Activated naive CD4-positive, alpha-beta T cell treated with anti-CD3 and anti-CD28 coated beads for 36 hours (primary cell): Measurements from ENCODE around the gene PRMT7. TPM values are rescaled to one million over a fixed set of nuclear protein-coding genes. Genes with fewer than 3 reads are reported as not detected.
A peak's percentile ranks its signal among the peaks of the same experiment; 100 is the strongest.

Source experiments
- CTCF ChIA-PET: fragments of 350-600 bp; sonication (Branson Sonifier 250); formaldehyde crosslinking; loops from one replicate; lab custom pipeline; 2021; ENCODE audit warnings: antibody characterized with exemption; lab: Charles Lee
- DNase-seq: peaks from one replicate; pipeline ENCODE4 v3.0.0-alpha.2; 2020
- H3K27ac Mint-ChIP-seq: one replicate; pipeline ENCODE4 v1.8.0; 2021; ENCODE audit warnings: mild to moderate bottlenecking, mixed read lengths
- H3K27me3 Mint-ChIP-seq: one replicate; pipeline ENCODE4 v1.8.0; 2021; ENCODE audit warnings: low read depth, mixed read lengths
- H3K36me3 Mint-ChIP-seq: one replicate; pipeline ENCODE4 v1.8.0; 2021; ENCODE audit warnings: low read depth, mixed read lengths
- H3K4me1 Mint-ChIP-seq: one replicate; pipeline ENCODE4 v1.8.0; 2021; ENCODE audit warnings: low read depth, mixed read lengths
- H3K4me3 Mint-ChIP-seq: one replicate; pipeline ENCODE4 v1.8.0; 2021; ENCODE audit warnings: mild to moderate bottlenecking, moderate library complexity, mixed read lengths
- H3K9me3 Mint-ChIP-seq: one replicate; pipeline ENCODE4 v1.8.0; 2021; ENCODE audit warnings: mixed read lengths
- intact Hi-C: fragments of 100-400 bp; cut with micrococcal nuclease; formaldehyde crosslinking; loops from one replicate; pipeline ENCODE4 v1.15.1; 2023
- total RNA-seq, 2 experiments: library from RNA; stranded (reverse); gene quantifications; one replicate each; pipeline ENCODE4 v1.2.3, GENCODE V29; 2021

The PRMT7 gene
- total RNA-seq, 2 experiments from 2014 or later: 51.6 to 52.4 TPM

- no peaks in the 10 kb centered on the region for H3K9me3 Mint-ChIP-seq
- H3K4me1 Mint-ChIP-seq: peaks cover 61% of the 10 kb centered on the region
- H3K27ac Mint-ChIP-seq: peak overlapping the region; percentile 92
- no peak for DNase-seq
- CTCF ChIA-PET: interaction anchor here (1.1 to 10.6 kb wide), 3 partner anchors 19 to 31 kb away, joined by 3 to 181 read pairs (median 6); partner anchors contain the start of gene SLC7A6
- peaks cover 56% of the 10 kb centered on the region for H3K36me3 Mint-ChIP-seq
- no peak overlapping the region for H3K4me3 Mint-ChIP-seq
- no peaks in the 10 kb centered on the region for H3K27me3 Mint-ChIP-seq
- intact Hi-C loops: no loop called here
These were observed 18.4 kb upstream of the PRMT7 start for GRCh38 chr16:68292425-68292824.

DNA sequence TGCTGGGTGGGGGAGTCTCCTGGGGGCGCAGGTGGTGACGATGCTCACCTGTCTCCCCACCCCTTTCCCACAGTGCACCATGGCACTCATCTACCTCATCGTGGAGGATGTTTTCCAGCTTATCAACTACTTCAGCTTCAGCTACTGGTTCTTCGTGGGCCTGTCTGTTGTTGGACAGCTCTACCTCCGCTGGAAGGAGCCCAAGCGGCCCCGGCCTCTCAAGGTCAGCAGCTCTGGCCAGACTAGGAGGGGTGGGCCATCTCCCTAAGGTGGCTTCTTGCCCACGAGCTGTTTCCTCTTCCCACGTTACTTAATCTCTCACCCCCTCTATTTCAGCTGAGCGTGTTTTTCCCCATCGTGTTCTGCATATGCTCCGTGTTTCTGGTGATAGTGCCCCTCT lies 14.5 kb upstream of the PRMT7 start:
- Mint-ChIP-seq H3K4me3 (no peak overlapping the region), H3K27ac (peak overlapping the region; percentile 74), H3K4me1 (peaks cover 34% of the 10 kb centered on the region)

DNA sequence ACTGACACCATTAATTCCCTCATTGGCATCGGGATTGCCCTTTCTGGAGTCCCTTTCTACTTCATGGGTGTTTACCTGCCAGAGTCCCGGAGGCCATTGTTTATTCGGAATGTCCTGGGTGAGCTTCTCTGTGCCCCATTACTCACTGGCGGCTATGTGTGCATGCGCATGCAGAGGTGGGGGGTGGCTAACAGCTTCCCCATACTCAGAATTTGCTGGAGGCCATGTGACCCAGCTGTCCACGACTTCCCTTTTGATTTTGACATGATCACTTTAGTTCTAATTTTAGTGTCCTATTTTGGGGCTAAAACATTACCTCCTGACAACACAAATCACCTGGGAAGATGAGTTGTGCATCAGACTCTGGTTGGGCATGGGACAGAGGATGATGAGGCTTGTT lies 14.1 kb upstream of the PRMT7 start:
- CTCF ChIA-PET: interaction anchor here (1.3 to 8.3 kb wide), 4 partner anchors 12 to 35 kb away, joined by 3 to 74 read pairs (median 5); partner anchors contain the start of genes PRMT7, SLC7A6 and SLC7A6OS
- H3K27ac Mint-ChIP-seq: peak overlapping the region; percentile 74
- peaks cover 61% of the 10 kb centered on the region for H3K36me3 Mint-ChIP-seq
- H3K9me3 Mint-ChIP-seq: no peaks in the 10 kb centered on the region
- H3K4me3 Mint-ChIP-seq: no peak overlapping the region
- no peaks in the 10 kb centered on the region for H3K27me3 Mint-ChIP-seq
- intact Hi-C loops: no loop called here
- H3K4me1 Mint-ChIP-seq: peaks cover 32% of the 10 kb centered on the region
- no peak for DNase-seq

More for the DNA sequence above, 14.5 kb upstream of the PRMT7 start:
- H3K36me3 Mint-ChIP-seq: peaks cover 62% of the 10 kb centered on the region
- H3K27me3 Mint-ChIP-seq: no peaks in the 10 kb centered on the region
- CTCF ChIA-PET: interaction anchor here (1.3 to 8.3 kb wide), 4 partner anchors 11 to 34 kb away, joined by 3 to 74 read pairs (median 5); partner anchors contain the start of genes PRMT7, SLC7A6 and SLC7A6OS
- intact Hi-C loops: no loop called here
- H3K9me3 Mint-ChIP-seq: no peaks in the 10 kb centered on the region
- DNase-seq: no peak

GRCh38 chr16:68297908-68298307 lies 12.9 kb upstream of the PRMT7 start:
- H3K27me3 Mint-ChIP-seq: no peaks in the 10 kb centered on the region
- no peak for DNase-seq
- peaks cover 61% of the 10 kb centered on the region for H3K36me3 Mint-ChIP-seq
- H3K9me3 Mint-ChIP-seq: no peaks in the 10 kb centered on the region
- no peak overlapping the region for H3K4me3 Mint-ChIP-seq
- peaks cover 25% of the 10 kb centered on the region for H3K4me1 Mint-ChIP-seq
- H3K27ac Mint-ChIP-seq: peak overlapping the region; percentile 51
- CTCF ChIA-PET: interaction anchor here (1.5 to 8.3 kb wide), 4 partner anchors 8 to 36 kb away, joined by 4 to 74 read pairs (median 6); partner anchors contain the start of gene SLC7A6
- intact Hi-C loops: no loop called here

DNA sequence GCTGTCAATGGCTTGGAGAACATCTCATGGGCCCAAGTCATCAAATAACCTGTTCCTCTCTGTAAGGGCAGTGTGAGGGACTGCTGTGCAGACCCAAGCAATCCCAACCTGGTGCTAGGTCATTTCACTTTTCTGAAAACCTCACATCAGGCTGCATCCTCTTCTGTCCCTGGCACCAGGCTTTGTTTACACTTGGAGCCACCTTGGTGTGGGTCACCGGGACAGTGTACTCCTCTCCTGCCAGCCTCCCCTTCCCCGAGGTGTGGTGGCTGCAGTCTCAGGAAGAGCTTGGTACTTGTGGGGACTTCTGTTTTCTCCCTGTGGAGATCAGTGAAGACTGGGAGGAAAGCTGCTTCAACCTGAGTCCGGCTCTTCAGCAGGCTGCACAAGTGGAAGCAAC lies 12.5 kb upstream of the PRMT7 start:
- no peaks in the 10 kb centered on the region for H3K27me3 Mint-ChIP-seq
- peak overlapping the region; percentile 65 for H3K27ac Mint-ChIP-seq
- peaks cover 61% of the 10 kb centered on the region for H3K36me3 Mint-ChIP-seq
- H3K9me3 Mint-ChIP-seq: no peaks in the 10 kb centered on the region
- DNase-seq: no peak
- peaks cover 23% of the 10 kb centered on the region for H3K4me1 Mint-ChIP-seq
- intact Hi-C loops: no loop called here
- no peak overlapping the region for H3K4me3 Mint-ChIP-seq
- CTCF ChIA-PET: interaction anchor here (1.0 to 8.3 kb wide), 4 partner anchors 9 to 36 kb away, joined by 4 to 74 read pairs (median 6); partner anchors contain the start of genes PRMT7, SLC7A6 and SLC7A6OS

DNA sequence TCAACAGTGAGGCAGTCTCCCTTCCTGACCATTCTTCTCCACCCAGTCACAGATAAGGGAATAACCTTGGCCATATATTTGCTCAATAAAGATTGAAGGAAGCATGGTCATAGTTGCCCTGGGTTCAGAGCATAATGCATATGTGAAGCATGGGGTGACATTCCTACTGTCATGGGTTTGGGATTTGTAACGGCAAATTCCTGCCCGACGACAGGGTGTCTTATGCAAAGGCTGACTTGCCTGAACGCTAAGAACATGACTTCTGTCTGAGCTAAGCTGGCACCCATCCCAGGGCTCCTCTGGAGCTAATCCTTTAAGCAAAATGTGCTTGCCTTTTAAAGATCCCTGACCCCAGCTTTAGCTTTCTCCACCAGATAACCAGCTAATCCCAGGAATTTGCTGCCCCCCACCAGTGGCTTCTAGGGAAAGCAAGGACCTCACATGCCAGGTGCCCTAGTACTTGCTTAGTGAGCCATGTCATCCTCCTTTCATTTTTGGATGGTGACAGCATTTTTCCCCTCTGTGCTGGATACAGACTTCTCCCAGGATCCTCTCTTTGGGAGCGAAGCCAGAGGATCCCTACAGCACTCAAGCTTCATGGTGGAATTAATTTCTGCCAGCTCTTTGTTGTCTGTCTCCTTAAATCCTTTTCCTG lies 11.8 kb upstream of the PRMT7 start:
- H3K36me3 Mint-ChIP-seq: peaks cover 64% of the 10 kb centered on the region
- intact Hi-C loops: no loop called here
- H3K27me3 Mint-ChIP-seq: no peaks in the 10 kb centered on the region
- H3K27ac Mint-ChIP-seq: peak overlapping the region; percentile 65
- no peak overlapping the region for H3K4me3 Mint-ChIP-seq
- CTCF ChIA-PET: interaction anchor here (0.8 to 8.3 kb wide), 6 partner anchors 10 to 69 kb away, joined by 3 to 74 read pairs (median 4); partner anchors contain the start of genes PRMT7, SLC7A6 and SLC7A6OS
- DNase-seq: no peak
- peaks cover 21% of the 10 kb centered on the region for H3K4me1 Mint-ChIP-seq
- H3K9me3 Mint-ChIP-seq: no peaks in the 10 kb centered on the region

DNA sequence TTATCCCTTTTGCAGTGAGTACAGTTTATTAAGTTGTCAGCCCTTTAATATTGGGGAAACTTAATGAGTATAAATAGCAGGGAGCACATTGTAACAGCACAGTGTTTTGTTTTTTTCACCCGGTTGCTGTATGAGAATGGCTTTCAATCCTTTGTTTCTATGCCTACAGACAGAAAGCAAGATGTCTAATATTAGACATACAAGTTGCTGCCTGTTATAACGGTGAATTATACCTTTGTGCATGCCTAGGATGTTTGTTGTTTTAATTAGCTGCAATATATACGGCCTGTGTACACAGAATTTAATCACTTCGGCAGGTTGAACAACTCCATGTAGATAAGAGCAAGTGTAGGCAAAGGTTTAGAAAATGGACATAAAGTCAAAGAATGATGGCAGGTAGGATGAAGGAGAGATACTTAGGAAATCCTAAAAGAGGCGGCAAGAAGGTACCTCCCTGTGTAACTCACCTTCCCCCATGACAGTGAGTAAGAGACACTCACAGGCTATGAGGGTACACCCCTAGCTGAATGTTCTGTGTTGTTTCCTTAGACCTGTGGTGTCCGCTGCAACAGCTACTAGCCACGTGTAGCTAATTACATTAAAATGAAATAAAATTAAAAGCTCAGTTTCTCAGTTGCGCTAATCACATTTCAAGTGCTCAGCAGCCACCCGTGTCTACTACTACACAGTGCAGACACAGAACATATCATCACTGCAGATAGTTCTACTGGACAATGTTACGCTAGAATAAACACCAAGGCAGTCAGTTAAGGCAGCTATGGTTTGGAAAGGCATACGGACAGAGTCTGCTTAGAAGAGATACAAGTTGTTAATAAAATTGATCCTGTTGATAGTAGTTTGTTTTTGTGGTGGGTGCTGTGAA lies 11.0 kb upstream of the PRMT7 start:
- H3K36me3 Mint-ChIP-seq: peaks cover 60% of the 10 kb centered on the region

DNA sequence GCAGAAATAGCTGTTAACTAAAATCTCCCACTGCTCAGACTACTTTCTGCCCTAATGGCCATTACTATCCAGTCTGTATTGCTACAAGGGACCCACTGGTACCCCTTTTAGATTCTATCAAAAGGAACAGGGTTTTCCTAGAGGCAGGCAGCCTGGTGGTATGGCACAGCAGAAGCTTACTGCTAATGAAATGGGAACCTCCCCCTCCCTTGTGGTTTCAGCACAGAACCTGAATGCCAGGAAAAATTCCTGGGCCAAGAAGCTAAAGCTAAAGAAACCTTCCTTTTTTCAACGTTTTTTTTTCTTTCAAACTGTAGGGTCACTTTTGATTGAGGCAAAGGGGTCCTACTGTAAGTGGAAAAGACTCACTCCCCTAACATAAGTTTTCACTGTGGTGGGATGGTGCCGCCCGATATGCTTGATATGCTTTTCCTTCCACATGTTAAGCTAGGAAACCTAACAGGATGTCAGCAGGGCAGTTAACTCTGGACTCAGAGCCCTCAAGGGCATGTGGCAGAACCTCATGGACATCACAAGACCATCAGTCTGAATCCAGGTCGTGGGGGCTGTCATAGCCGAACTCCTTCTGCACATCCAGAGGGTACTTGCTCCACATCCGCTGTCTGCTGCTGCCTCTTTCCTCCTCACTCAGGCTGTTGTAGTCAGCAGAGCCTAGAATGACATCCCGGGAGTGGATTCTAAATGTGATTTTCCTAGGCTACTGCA lies 9.9 kb upstream of the PRMT7 start:
- CTCF ChIA-PET: interaction anchor here (1.0 to 8.3 kb wide), 4 partner anchors 10 to 39 kb away, joined by 3 to 74 read pairs (median 5); partner anchors contain the start of genes PRMT7, SLC7A6 and SLC7A6OS
- H3K27ac Mint-ChIP-seq: peak overlapping the region; percentile 32
- no peak for DNase-seq
- peaks cover 22% of the 10 kb centered on the region for H3K4me1 Mint-ChIP-seq
- no peaks in the 10 kb centered on the region for H3K27me3 Mint-ChIP-seq
- peaks cover 60% of the 10 kb centered on the region for H3K36me3 Mint-ChIP-seq
- no peaks in the 10 kb centered on the region for H3K9me3 Mint-ChIP-seq
- intact Hi-C loops: no loop called here
- no peak overlapping the region for H3K4me3 Mint-ChIP-seq

More for the DNA sequence above, 11.0 kb upstream of the PRMT7 start:
- CTCF ChIA-PET: interaction anchor here (0.8 to 8.3 kb wide), 9 partner anchors 10 to 70 kb away, joined by 3 to 74 read pairs (median 5); partner anchors contain the start of genes PRMT7, SLC7A6 and SLC7A6OS
- H3K27me3 Mint-ChIP-seq: no peaks in the 10 kb centered on the region
- intact Hi-C loops: no loop called here
- peak overlapping the region; percentile 32 for H3K27ac Mint-ChIP-seq
- no peaks in the 10 kb centered on the region for H3K9me3 Mint-ChIP-seq
- H3K4me1 Mint-ChIP-seq: peaks cover 18% of the 10 kb centered on the region
- no peak for DNase-seq
- H3K4me3 Mint-ChIP-seq: no peak overlapping the region

DNA sequence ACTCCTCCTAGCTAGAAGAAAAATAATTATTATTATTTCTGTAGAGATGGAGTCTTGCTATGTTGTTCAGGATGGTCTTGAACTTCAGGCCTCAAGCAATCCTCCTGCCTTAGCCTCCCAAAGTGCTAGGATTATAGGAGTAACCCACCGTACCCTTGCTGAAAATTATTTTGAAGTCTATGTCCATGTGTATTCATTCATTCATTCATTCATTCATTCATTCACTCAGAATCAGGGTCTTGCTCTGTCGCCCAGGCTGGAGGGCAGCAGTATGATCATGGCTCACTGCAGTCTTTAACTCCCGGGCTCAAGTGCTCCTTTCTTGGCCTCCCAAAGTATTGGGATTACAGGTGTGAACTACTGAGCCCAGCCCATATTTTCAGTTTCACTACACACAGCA lies 4.2 kb upstream of the PRMT7 start:
- H3K4me3 Mint-ChIP-seq: no peak overlapping the region
- H3K27ac Mint-ChIP-seq: peak overlapping the region; percentile 65
- DNase-seq: no peak
- no peaks in the 10 kb centered on the region for H3K9me3 Mint-ChIP-seq
- intact Hi-C loops: no loop called here
- no peaks in the 10 kb centered on the region for H3K27me3 Mint-ChIP-seq
- CTCF ChIA-PET: no interaction called here
- peaks cover 29% of the 10 kb centered on the region for H3K4me1 Mint-ChIP-seq
- H3K36me3 Mint-ChIP-seq: peaks cover 35% of the 10 kb centered on the region

DNA sequence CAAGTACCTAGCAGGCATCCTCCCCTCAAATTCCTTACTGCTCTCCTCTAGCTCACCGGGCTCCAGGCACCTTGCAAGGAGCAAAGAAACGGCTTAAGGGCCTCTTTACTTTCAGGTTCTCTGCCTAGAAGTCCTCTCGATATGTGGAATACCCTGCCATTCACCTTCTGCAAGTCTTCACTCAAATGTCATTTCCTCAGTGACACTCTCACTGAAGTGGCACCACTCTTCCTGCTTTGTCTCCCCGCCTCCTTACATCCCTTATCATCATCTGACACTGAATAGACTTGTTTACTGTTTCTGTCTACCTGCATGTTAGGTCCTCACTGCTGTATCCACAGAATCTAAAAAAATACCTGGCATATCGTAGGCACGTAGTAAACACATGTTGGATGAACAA lies 1.0 kb upstream of the PRMT7 start:
- Mint-ChIP-seq H3K9me3 (no peaks in the 10 kb centered on the region), H3K4me3 (peak overlapping the region; percentile 94), H3K27me3 (no peaks in the 10 kb centered on the region), H3K27ac (peak overlapping the region; percentile 89), H3K4me1 (peaks cover 45% of the 10 kb centered on the region), H3K36me3 (peaks cover 25% of the 10 kb centered on the region)
- intact Hi-C loops: loop anchor here (1.0 kb wide), 7 partner anchors 19 to 463 kb away; partner anchors contain the start of genes NUTF2 and PLA2G15
- CTCF ChIA-PET: interaction anchor here (2.2 kb wide), 1 partner anchor 9 kb away, joined by 5 read pairs; no protein-coding TSS in a partner anchor
- DNase-seq: peak; percentile 37

DNA sequence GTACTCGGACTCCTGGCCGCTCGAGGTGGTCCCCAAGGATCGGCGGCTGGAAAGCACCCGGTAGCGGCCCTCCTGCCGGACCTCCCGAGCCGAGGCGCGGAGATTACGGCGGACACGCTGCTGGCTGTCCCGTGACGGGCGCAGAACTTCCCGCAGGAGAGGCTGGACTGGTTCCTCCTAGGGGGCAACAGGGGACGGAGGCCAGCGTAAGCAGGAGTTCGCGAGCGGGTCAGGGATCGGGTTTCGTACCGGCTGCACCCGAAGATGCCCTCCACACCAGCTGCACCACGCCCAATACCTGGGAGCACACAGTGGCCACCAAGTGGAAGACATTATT lies 414 bp upstream of the PRMT7 start:
- H3K27ac Mint-ChIP-seq: peak overlapping the region; percentile 89
- peaks cover 46% of the 10 kb centered on the region for H3K4me1 Mint-ChIP-seq
- H3K9me3 Mint-ChIP-seq: no peaks in the 10 kb centered on the region
- peak overlapping the region; percentile 94 for H3K4me3 Mint-ChIP-seq
- no peaks in the 10 kb centered on the region for H3K27me3 Mint-ChIP-seq
- CTCF ChIA-PET: interaction anchor here (0.9 to 2.6 kb wide), 8 partner anchors 10 to 48 kb away, joined by 3 to 54 read pairs (median 5); partner anchors contain the start of gene SLC7A6
- peaks cover 26% of the 10 kb centered on the region for H3K36me3 Mint-ChIP-seq
- DNase-seq: no peak
- intact Hi-C loops: loop anchor here (1.0 kb wide), 7 partner anchors 18 to 464 kb away; partner anchors contain the start of genes NUTF2 and PLA2G15
